Stimulated activated memory B cell treated with anti-CD40 and anti-IgM and Interleukin-4, amounts not matched to agents 10 μg/mL and 1 μg/mL and 100 μg/mL, for 72 hours (primary cell): Measurements from ENCODE around the gene SIPA1L3.
A peak's percentile ranks its signal among the peaks of the same experiment; 100 is the strongest.
"Not testable (repeated sequence)": the region's sequence is repeated elsewhere in the genome, so short reads cannot be mapped to it uniquely, and the experiment has no call there.

Experiments used
- ATAC-seq: fragments of 150-1000 bp; cut with Tn5 transposase; 2 replicates; pipeline ENCODE4 v1.10.0; 2021
- H3K27ac Mint-ChIP-seq: one replicate; pipeline ENCODE4 v1.8.0; 2022; ENCODE audit warnings: mild to moderate bottlenecking, mixed read lengths
- H3K27me3 Mint-ChIP-seq: one replicate; pipeline ENCODE4 v1.8.0; 2022; ENCODE audit warnings: mixed read lengths
- H3K36me3 Mint-ChIP-seq: one replicate; pipeline ENCODE4 v1.8.0; 2022; ENCODE audit warnings: mixed read lengths
- H3K4me1 Mint-ChIP-seq: one replicate; pipeline ENCODE4 v1.8.0; 2022; ENCODE audit warnings: mixed read lengths
- H3K4me3 Mint-ChIP-seq: one replicate; pipeline ENCODE4 v1.8.0; 2022; ENCODE audit warnings: mild to moderate bottlenecking, moderate library complexity, mixed read lengths
- H3K9me3 Mint-ChIP-seq: one replicate; pipeline ENCODE4 v1.8.0; 2022; ENCODE audit warnings: mixed read lengths

Gene SIPA1L3

DNA sequence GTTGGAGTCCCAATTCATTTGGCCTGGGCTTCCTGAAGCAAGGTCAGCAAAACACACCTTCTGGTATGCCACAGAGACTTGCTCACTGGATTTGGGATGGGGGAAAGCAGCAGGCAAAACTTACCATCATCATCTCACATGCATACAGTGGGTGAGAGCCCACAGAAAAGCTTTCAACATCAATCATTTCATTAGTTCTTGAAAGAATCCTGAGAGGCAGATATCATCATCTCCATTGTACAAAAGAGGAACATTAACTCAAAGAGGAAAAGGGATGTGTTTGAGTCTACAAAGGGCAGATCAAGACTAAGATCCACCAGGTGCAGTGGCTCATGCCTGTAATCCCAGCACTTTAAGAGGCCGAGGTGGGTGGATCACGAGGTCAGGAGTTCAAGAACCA, 7.0 kb upstream of the SIPA1L3 start:
- peaks cover 16% of the 10 kb centered on the region for H3K4me1 Mint-ChIP-seq
- no peak for ATAC-seq
- H3K4me3 Mint-ChIP-seq = no peak overlapping the region
- no peaks in the 10 kb centered on the region for H3K36me3 Mint-ChIP-seq
- no peak overlapping the region for H3K27ac Mint-ChIP-seq
- H3K9me3 Mint-ChIP-seq = no peaks in the 10 kb centered on the region
- no peaks in the 10 kb centered on the region for H3K27me3 Mint-ChIP-seq

DNA sequence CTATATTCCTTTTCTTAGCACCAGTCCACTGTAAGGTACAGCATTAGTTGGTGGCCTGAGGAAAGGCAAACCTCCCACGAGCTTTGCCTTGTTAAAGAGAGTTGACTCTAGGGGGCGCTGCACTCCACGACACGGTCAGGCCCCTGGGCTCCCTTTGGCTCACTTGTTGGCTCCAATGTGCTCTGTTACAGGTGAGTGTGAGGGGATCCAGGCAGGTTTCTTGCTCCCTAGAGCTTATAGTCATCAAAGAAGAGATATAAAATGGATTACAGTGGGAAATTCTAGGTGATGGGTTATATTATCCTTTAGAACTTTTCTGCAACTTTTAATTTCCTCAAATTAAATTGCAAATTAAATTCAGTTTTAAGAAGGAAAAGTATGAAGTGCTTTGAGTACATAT, 4.3 kb upstream of the SIPA1L3 start:
- H3K36me3 Mint-ChIP-seq = no peaks in the 10 kb centered on the region
- no peaks in the 10 kb centered on the region for H3K27me3 Mint-ChIP-seq
- ATAC-seq = peak; percentile 62
- no peaks in the 10 kb centered on the region for H3K9me3 Mint-ChIP-seq
- H3K4me3 Mint-ChIP-seq = no peak overlapping the region
- H3K27ac Mint-ChIP-seq = peak overlapping the region; percentile 74
- H3K4me1 Mint-ChIP-seq = peaks cover 29% of the 10 kb centered on the region

GRCh38 chr19:37903096-37903495, 3.9 kb upstream of the SIPA1L3 start:
- Mint-ChIP-seq H3K27me3 (no peaks in the 10 kb centered on the region), H3K27ac (peak overlapping the region; percentile 74), H3K4me3 (no peak overlapping the region), H3K36me3 (no peaks in the 10 kb centered on the region), H3K4me1 (peaks cover 33% of the 10 kb centered on the region), H3K9me3 (no peaks in the 10 kb centered on the region)
- no peak for ATAC-seq

GRCh38 chr19:37905946-37906868, 801 bp upstream of the SIPA1L3 start, which contains the start of gene WDR87:
TSS of gene WDR87 (minus strand) at chr19:37906594. CDS start at chr19:37898239, 8,355 bp downstream.
- H3K4me1 Mint-ChIP-seq = peaks cover 53% of the 10 kb centered on the region
- peak within 1 kb of the TSS; percentile 99 for H3K4me3 Mint-ChIP-seq
- H3K27me3 Mint-ChIP-seq = no peaks in the 10 kb centered on the region
- peak; percentile 65 for ATAC-seq
- H3K27ac Mint-ChIP-seq = peak within 1 kb of the TSS; percentile 97
- H3K9me3 Mint-ChIP-seq = no peaks in the 10 kb centered on the region
- H3K36me3 Mint-ChIP-seq = peaks cover 22% of the 10 kb centered on the region

GRCh38 chr19:37907735-37908455, 887 bp downstream of the SIPA1L3 start:
- Mint-ChIP-seq H3K27ac (peak overlapping the region; percentile 97), H3K9me3 (no peaks in the 10 kb centered on the region), H3K36me3 (peaks cover 38% of the 10 kb centered on the region), H3K4me3 (peak overlapping the region; percentile 99), H3K4me1 (peaks cover 64% of the 10 kb centered on the region), H3K27me3 (no peaks in the 10 kb centered on the region)
- no peak for ATAC-seq

- Mint-ChIP-seq H3K27ac (peak overlapping the region; percentile 85), H3K4me1 (peaks cover 73% of the 10 kb centered on the region), H3K9me3 (no peaks in the 10 kb centered on the region), H3K36me3 (peaks cover 45% of the 10 kb centered on the region), H3K4me3 (peak overlapping the region; percentile 47), H3K27me3 (no peaks in the 10 kb centered on the region)
- ATAC-seq = no peak
These were observed 2.7 kb downstream of the SIPA1L3 start for GRCh38 chr19:37909661-37910199.

DNA sequence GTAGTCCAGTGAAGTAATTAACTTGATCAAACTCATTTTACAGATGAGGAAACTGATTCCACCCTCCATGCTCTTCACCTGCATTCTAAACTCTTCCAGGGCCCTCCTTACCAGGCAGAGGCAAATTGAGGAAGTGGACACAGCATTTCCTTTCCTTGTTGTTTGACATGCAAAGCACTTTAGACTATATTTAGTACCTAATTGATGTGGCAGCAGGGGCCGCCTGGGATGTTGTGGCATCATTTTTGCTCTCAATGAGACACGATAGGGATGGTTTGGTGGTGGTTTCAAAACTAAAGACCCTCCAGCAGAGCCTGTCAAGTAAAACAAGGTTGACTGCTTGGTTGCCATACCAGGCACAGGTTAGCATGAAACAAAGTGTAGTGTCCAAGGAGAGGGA, 7.9 kb downstream of the SIPA1L3 start:
- peak; percentile 86 for ATAC-seq
- Mint-ChIP-seq H3K4me1 (peaks cover 75% of the 10 kb centered on the region), H3K9me3 (no peaks in the 10 kb centered on the region), H3K36me3 (peaks cover 42% of the 10 kb centered on the region), H3K27me3 (no peaks in the 10 kb centered on the region), H3K27ac (peak overlapping the region; percentile 85), H3K4me3 (peak overlapping the region; percentile 27)

DNA sequence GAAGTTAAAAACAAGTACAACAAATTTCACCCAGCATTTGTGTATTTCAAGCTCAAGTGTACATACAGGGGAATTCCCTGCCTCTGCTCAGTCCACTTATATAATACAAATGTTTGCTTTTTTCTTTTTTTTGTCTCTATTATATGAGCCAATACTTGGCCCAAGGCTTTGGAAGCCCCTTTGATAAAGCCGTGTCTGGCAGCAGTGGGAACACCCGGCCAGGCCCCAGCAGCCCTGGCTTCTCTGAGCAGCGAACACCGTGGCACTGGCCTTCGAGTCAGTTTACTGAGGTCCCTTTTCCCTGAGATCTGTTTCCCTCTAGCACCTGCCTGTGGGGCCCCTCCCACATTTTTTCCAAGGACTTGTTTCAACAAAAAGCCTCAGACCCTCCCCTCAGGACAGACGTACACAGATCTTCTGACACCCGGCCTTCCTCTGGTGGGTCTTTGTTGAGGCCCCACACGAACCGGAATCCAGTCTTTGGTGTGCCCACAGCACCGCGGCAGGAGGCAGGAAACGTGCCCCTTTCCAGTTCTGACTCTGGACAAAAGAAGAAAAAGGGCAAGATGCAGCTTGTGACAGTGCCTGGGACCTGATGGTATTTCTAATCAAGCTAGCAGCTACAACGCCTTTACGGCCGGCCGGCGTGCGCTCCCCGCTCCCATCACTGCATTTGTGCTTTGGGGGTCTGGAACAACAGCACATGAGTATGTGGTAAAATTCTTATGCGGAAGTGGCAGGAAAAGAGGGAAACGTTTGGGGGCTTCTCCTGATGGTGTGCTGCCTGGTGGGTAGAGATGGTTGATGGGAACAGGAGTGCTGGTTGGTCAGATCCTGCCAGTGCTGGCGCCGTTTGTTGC, 13.8 kb downstream of the SIPA1L3 start:
- peak overlapping the region; percentile 97 for H3K27ac Mint-ChIP-seq
- peak overlapping the region; percentile 70 for H3K4me3 Mint-ChIP-seq
- H3K36me3 Mint-ChIP-seq = peaks cover 33% of the 10 kb centered on the region
- peak; percentile 52 for ATAC-seq
- H3K4me1 Mint-ChIP-seq = peaks cover 71% of the 10 kb centered on the region
- H3K27me3 Mint-ChIP-seq = no peaks in the 10 kb centered on the region
- no peaks in the 10 kb centered on the region for H3K9me3 Mint-ChIP-seq

DNA sequence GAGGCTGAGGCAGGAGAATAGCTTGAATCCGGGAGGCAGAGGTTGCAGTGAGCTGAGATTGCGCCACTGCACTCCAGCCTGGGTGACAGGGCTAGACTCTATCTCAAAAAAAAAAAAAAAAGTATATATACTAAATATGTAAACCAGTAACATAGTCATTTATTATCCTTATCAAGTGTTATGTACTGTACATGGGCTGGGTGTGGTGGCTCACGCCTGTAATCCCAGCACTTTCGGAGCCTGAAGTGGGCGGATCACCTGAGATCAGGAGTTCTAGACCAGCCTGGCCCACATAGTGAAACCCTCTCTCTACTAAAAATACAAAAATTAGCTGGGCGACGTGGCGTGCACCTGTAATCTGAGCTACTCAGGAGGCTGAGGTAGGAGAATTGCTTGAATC, 17.6 kb downstream of the SIPA1L3 start:
- H3K4me3 Mint-ChIP-seq, ATAC-seq, H3K27me3 Mint-ChIP-seq, H3K9me3 Mint-ChIP-seq: not testable (repeated sequence)
- peaks cover 86% of the 10 kb centered on the region for H3K4me1 Mint-ChIP-seq
- peak overlapping the region; percentile 97 for H3K27ac Mint-ChIP-seq
- H3K36me3 Mint-ChIP-seq = peaks cover 30% of the 10 kb centered on the region

DNA sequence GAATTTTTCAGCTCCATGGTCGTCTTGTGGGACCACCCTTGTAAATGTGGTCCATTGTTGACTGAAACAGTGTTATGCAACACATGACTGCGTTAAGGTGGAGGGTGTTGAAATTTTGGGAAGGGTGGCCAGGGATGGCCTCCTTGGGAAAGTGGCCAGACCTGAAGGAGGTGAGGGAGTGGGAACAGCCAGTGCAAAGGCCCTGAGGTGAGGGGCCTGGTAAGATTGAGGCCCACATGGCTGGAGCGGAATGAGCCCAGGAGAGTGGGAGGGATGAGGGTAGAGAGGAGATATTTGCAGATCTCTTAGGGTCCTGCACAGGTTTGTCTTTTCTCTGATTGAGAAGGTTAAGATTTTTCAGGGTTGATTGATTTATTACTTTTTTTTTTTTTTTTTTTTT, 18.2 kb downstream of the SIPA1L3 start:
- H3K27ac Mint-ChIP-seq = peak overlapping the region; percentile 97
- no peaks in the 10 kb centered on the region for H3K27me3 Mint-ChIP-seq
- ATAC-seq = no peak
- peak overlapping the region; percentile 16 for H3K4me3 Mint-ChIP-seq
- H3K36me3 Mint-ChIP-seq = peaks cover 30% of the 10 kb centered on the region
- H3K9me3 Mint-ChIP-seq = no peaks in the 10 kb centered on the region
- peaks cover 86% of the 10 kb centered on the region for H3K4me1 Mint-ChIP-seq

- Mint-ChIP-seq H3K27ac (peak overlapping the region; percentile 94), H3K4me1 (peaks cover 85% of the 10 kb centered on the region), H3K27me3 (no peaks in the 10 kb centered on the region), H3K36me3 (peaks cover 25% of the 10 kb centered on the region), H3K9me3 (no peaks in the 10 kb centered on the region), H3K4me3 (peak overlapping the region; percentile 8)
- no peak for ATAC-seq
These were observed 19.2 kb downstream of the SIPA1L3 start for GRCh38 chr19:37926255-37926654.

DNA sequence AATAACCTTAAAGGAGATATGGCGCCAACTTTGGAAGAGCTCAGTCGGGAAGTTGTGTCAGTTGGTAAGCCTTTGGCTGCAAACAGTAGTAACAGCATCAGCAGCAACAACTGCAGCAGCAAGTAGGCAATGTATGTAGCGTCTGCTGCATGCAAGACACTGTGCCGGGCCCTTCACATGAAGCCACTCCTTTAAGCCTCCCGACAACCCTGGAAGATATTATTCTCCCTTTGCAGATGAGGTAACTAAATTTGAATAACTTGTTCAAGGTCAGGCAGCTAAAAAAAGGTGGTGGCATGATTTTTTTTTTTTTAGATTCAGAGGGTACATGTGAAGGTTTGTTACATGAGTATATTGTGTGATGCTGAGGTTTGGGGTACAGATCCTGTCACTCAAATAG, 19.7 kb downstream of the SIPA1L3 start:
- Mint-ChIP-seq H3K27me3 (no peaks in the 10 kb centered on the region), H3K27ac (peak overlapping the region; percentile 94), H3K4me3 (no peak overlapping the region), H3K36me3 (peaks cover 20% of the 10 kb centered on the region), H3K9me3 (no peaks in the 10 kb centered on the region), H3K4me1 (peaks cover 81% of the 10 kb centered on the region)
- ATAC-seq = no peak

- Mint-ChIP-seq H3K36me3 (peaks cover 24% of the 10 kb centered on the region), H3K27ac (peak overlapping the region; percentile 94), H3K27me3 (no peaks in the 10 kb centered on the region), H3K9me3 (no peaks in the 10 kb centered on the region), H3K4me3 (peak overlapping the region; percentile 67), H3K4me1 (peaks cover 84% of the 10 kb centered on the region)
- ATAC-seq = peak; percentile 95
These were observed 21.7 kb downstream of the SIPA1L3 start for GRCh38 chr19:37928527-37929286.

GRCh38 chr19:37929355-37929923, 22.4 kb downstream of the SIPA1L3 start:
- Mint-ChIP-seq H3K27ac (peak overlapping the region; percentile 94), H3K4me3 (no peak overlapping the region), H3K9me3 (no peaks in the 10 kb centered on the region), H3K36me3 (peaks cover 31% of the 10 kb centered on the region), H3K4me1 (peaks cover 90% of the 10 kb centered on the region), H3K27me3 (no peaks in the 10 kb centered on the region)
- no peak for ATAC-seq
